SU-DHL-6 (cell line): Measurements from ENCODE around the gene LRP6.

Experiments used
- H2AFZ ChIP-seq: fragments of 200-600 bp; sonication (generic); 2 replicates; pipeline ENCODE4 v1.6.1; 2014; ENCODE audit warnings: low read depth, mild to moderate bottlenecking, moderate library complexity, mixed read lengths, antibody characterized with exemption, low read length; ENCODE audit not compliant: severe bottlenecking
- H3F3A ChIP-seq: fragments of 200-600 bp; shearing (Covaris generic); 2 replicates; pipeline ENCODE4 v1.6.0; 2016; ENCODE audit warnings: antibody characterized with exemption, mild to moderate bottlenecking; ENCODE audit not compliant: insufficient read depth
- H3K27ac ChIP-seq: fragments of 200-600 bp; sonication (generic); 2 replicates; pipeline ENCODE4 v1.5.1; 2016; ENCODE audit warnings: low read depth, mild to moderate bottlenecking, low read length, moderate library complexity, mixed read lengths
- H3K27me3 ChIP-seq: fragments of 200-600 bp; sonication (generic), shearing (Covaris generic); 2 replicates; pipeline ENCODE4 v1.6.0; 2014; ENCODE audit warnings: mild to moderate bottlenecking, low read length
- H3K36me3 ChIP-seq: fragments of 200-600 bp; sonication (generic); 2 replicates; pipeline ENCODE4 v1.6.1; 2014; ENCODE audit warnings: mild to moderate bottlenecking, low read length, mixed read lengths
- H3K4me2 ChIP-seq: fragments of 300-600, 200-600 bp; shearing (Covaris generic), sonication (generic); 2 replicates; pipeline ENCODE4 v1.6.0; 2014; ENCODE audit warnings: low read length, low read depth, mild to moderate bottlenecking; ENCODE audit not compliant: poor library complexity, severe bottlenecking
- H3K4me3 ChIP-seq: fragments of 200-600 bp; sonication (generic); 2 replicates; pipeline ENCODE4 v1.5.1; 2014; ENCODE audit warnings: antibody characterized with exemption, low read length, mild to moderate bottlenecking, mixed read lengths; ENCODE audit not compliant: insufficient read depth, poor library complexity, severe bottlenecking
- H3K79me2 ChIP-seq: fragments of 200-600 bp; sonication (generic); 2 replicates; pipeline ENCODE4 v1.6.1; 2014; ENCODE audit warnings: mild to moderate bottlenecking, low read length, moderate library complexity; ENCODE audit not compliant: insufficient read depth
- H3K9ac ChIP-seq: fragments of 200-600 bp; sonication (generic); 2 replicates; pipeline ENCODE4 v1.7.0; 2014; ENCODE audit warnings: mild to moderate bottlenecking, low read length
- H3K9me2 ChIP-seq: fragments of 200-600 bp; sonication (generic); replicated peaks from 2 replicates; pipeline ENCODE4 v1.6.1; 2014; ENCODE audit warnings: low read length; ENCODE audit not compliant: insufficient read depth
- H3K9me3 ChIP-seq: fragments of 200-600 bp; sonication (generic); 2 replicates; pipeline ENCODE4 v1.6.1; 2014; ENCODE audit warnings: low read length, mixed read lengths; ENCODE audit not compliant: insufficient read depth
- H4K20me1 ChIP-seq: fragments of 200-600 bp; sonication (generic); 2 replicates; pipeline ENCODE4 v1.6.1; 2014; ENCODE audit warnings: low read depth, mild to moderate bottlenecking, antibody characterized with exemption, low read length, moderate library complexity, mixed read lengths
- EZH2phosphoT487 ChIP-seq: fragments of 200-600 bp; sonication (generic), shearing (Covaris generic); conservative IDR thresholded peaks from 2 replicates; pipeline ENCODE4 v1.6.1; 2018; ENCODE audit warnings: mild to moderate bottlenecking, antibody characterized with exemption, low read length, moderate library complexity, mixed read lengths
- TF ChIP-seq, protein P1 (sequence below): fragments of 200-600 bp; sonication (generic); IDR thresholded peaks from one replicate; pipeline ENCODE4 v1.5.1; 2017; ENCODE audit warnings: antibody characterized with exemption, mild to moderate bottlenecking, low read length, moderate library complexity; ENCODE audit not compliant: insufficient read depth, poor library complexity, severe bottlenecking

The LRP6 gene

DNA sequence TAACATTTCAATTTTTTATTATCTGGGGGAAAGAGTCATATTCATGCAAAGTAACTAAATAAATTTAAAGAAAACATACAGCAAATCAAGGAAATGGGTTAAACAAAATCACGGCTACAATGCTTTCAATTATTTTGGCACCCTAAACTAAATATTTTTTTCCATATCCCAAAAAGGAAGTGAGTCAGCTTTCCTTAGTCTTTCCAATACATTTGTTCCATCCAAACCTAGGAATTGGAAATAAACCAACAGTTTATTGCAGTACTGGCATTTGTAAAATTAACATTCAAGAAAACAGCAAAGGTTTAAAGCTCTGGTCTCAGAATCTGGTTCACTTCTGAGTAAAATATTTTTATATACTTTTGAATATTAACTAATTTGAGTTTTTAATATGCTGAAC lies 106.9 kb downstream of the LRP6 start:
- Histone ChIP-seq H3K36me3 (no peaks in the 10 kb centered on the region), H3K4me2 (no peak overlapping the region), H4K20me1 (no peaks in the 10 kb centered on the region), H2AFZ (no peak overlapping the region), H3F3A (no peaks in the 10 kb centered on the region), H3K27me3 (no peaks in the 10 kb centered on the region), H3K4me3 (no peak overlapping the region), H3K9me2 (no peaks in the 10 kb centered on the region), H3K9me3 (no peaks in the 10 kb centered on the region), H3K9ac (no peak overlapping the region), H3K27ac (no peak overlapping the region), H3K79me2 (no peaks in the 10 kb centered on the region)
- TF ChIP-seq EZH2phosphoT487: no peak
- TF ChIP-seq, protein P1, sequence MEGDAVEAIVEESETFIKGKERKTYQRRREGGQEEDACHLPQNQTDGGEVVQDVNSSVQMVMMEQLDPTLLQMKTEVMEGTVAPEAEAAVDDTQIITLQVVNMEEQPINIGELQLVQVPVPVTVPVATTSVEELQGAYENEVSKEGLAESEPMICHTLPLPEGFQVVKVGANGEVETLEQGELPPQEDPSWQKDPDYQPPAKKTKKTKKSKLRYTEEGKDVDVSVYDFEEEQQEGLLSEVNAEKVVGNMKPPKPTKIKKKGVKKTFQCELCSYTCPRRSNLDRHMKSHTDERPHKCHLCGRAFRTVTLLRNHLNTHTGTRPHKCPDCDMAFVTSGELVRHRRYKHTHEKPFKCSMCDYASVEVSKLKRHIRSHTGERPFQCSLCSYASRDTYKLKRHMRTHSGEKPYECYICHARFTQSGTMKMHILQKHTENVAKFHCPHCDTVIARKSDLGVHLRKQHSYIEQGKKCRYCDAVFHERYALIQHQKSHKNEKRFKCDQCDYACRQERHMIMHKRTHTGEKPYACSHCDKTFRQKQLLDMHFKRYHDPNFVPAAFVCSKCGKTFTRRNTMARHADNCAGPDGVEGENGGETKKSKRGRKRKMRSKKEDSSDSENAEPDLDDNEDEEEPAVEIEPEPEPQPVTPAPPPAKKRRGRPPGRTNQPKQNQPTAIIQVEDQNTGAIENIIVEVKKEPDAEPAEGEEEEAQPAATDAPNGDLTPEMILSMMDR: no peak

DNA sequence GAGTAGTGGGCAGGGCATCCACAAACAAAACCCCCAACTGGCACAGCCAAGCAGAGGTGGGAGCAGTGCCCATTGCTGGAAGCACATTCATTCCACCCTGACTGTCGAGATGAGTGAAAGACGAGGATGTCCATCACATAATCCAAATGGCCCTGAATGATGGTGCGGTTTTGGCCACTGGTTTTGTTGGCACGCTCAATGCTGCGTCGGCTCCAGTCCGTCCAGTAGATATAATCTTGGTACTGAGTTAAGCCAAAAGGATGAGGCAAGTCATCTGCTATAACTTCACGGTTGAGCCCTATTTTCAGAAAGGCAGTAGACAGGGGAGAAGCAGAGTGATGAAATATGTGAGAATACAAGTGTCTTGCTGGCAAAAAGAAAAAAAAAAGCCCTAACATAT lies 108.0 kb downstream of the LRP6 start:
- no peak overlapping the region for H3K4me2 ChIP-seq
- H3K9ac ChIP-seq: no peak overlapping the region
- no peaks in the 10 kb centered on the region for H3K79me2 ChIP-seq
- H3K36me3 ChIP-seq: no peaks in the 10 kb centered on the region
- H3K9me3 ChIP-seq: no peaks in the 10 kb centered on the region
- no peak for TF ChIP-seq EZH2phosphoT487
- TF ChIP-seq, protein P1: no peak
- H3K9me2 ChIP-seq: no peaks in the 10 kb centered on the region
- no peak overlapping the region for H3K27ac ChIP-seq
- H4K20me1 ChIP-seq: no peaks in the 10 kb centered on the region
- H3K4me3 ChIP-seq: no peak overlapping the region
- H3F3A ChIP-seq: no peaks in the 10 kb centered on the region
- H2AFZ ChIP-seq: no peak overlapping the region
- no peaks in the 10 kb centered on the region for H3K27me3 ChIP-seq

DNA sequence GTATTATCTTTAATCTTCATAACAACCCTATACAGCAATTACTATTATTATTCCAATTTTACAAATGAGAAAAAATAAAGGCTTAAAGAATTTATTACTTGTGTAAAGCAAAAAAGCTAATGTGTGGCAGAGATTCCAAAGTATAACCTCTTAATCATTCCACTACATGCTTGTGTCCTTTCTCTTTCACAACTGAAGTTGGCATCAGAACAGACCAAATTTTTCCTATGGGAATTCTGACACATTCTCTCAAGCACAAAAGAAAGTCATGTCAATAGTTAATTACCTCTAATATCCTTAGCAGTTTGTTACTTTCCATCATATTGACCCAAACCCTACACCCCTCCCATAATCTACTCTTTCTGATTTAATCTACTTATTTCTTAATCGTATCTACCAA lies 109.4 kb downstream of the LRP6 start:
- Histone ChIP-seq H3K9me2 (no peaks in the 10 kb centered on the region), H3K9ac (no peak overlapping the region), H3K27me3 (no peaks in the 10 kb centered on the region), H3K4me3 (no peak overlapping the region), H3K79me2 (no peaks in the 10 kb centered on the region), H3K9me3 (no peaks in the 10 kb centered on the region), H3K36me3 (no peaks in the 10 kb centered on the region), H3K4me2 (no peak overlapping the region), H4K20me1 (no peaks in the 10 kb centered on the region), H2AFZ (no peak overlapping the region), H3F3A (no peaks in the 10 kb centered on the region), H3K27ac (no peak overlapping the region)
- no peak for TF ChIP-seq EZH2phosphoT487
- TF ChIP-seq, protein P1: no peak
